ENCODE results near the gene CAMTA1.

CAMTA1 gene

GRCh38 chr1:7430691-7431090 is 645.4 kb downstream of the CAMTA1 start:
- no peak for DNase-seq

GRCh38 chr1:7432102-7432899 is 647.0 kb downstream of the CAMTA1 start:
- DNase-seq, result no peak

GRCh38 chr1:7432900-7433380 is 647.7 kb downstream of the CAMTA1 start:
- DNase-seq, result no peak

GRCh38 chr1:7434566-7434965 is 649.3 kb downstream of the CAMTA1 start:
- no peak for DNase-seq

GRCh38 chr1:7435276-7436055 is 650.2 kb downstream of the CAMTA1 start:
- no peak for DNase-seq

- no peak for DNase-seq
Measured at GRCh38 chr1:7436056-7437005, 651.1 kb downstream of the CAMTA1 start.

GRCh38 chr1:7437036-7437435 is 651.8 kb downstream of the CAMTA1 start:
- DNase-seq, result no peak

GRCh38 chr1:7437608-7438395 is 652.5 kb downstream of the CAMTA1 start:
- DNase-seq, result no peak

GRCh38 chr1:7438396-7438785 is 653.1 kb downstream of the CAMTA1 start:
- no peak for DNase-seq

- DNase-seq, result no peak
Measured at GRCh38 chr1:7438921-7439655, 653.8 kb downstream of the CAMTA1 start.

- no peak for DNase-seq
Measured at GRCh38 chr1:7440154-7440553, 654.9 kb downstream of the CAMTA1 start.

GRCh38 chr1:7441143-7441841 is 656.0 kb downstream of the CAMTA1 start:
- DNase-seq, result no peak

- DNase-seq, result no peak
Measured at GRCh38 chr1:7442036-7442435, 656.8 kb downstream of the CAMTA1 start.

GRCh38 chr1:7442918-7443317 is 657.7 kb downstream of the CAMTA1 start:
- no peak for DNase-seq

- no peak for DNase-seq
Measured at GRCh38 chr1:7444363-7444762, 659.1 kb downstream of the CAMTA1 start.

GRCh38 chr1:7447093-7447492 is 661.8 kb downstream of the CAMTA1 start:
- DNase-seq, result no peak

GRCh38 chr1:7447736-7448135 is 662.5 kb downstream of the CAMTA1 start:
- DNase-seq, result no peak

GRCh38 chr1:7448986-7449385 is 663.7 kb downstream of the CAMTA1 start:
- DNase-seq, result no peak

- DNase-seq, result no peak
Measured at GRCh38 chr1:7449750-7450149, 664.5 kb downstream of the CAMTA1 start.

GRCh38 chr1:7450838-7451237 is 665.6 kb downstream of the CAMTA1 start:
- DNase-seq, result no peak

GRCh38 chr1:7453038-7453437 is 667.8 kb downstream of the CAMTA1 start:
- DNase-seq, result no peak

All from GF-D8 (cell line).